ENCODE results near the gene MC1R. TPM values are rescaled to one million over a fixed set of nuclear protein-coding genes. Genes with fewer than 3 reads are reported as not detected.
"Not testable (repeated sequence)": the region's sequence is repeated elsewhere in the genome, so short reads cannot be mapped to it uniquely, and the experiment has no call there.

MC1R gene
- total RNA-seq, 3 donors from 2014 or later (not counting 1 experiment from before 2014, with no cell fraction given): 12.3 to 22.2 (median 13.7) TPM

- TF ChIP-seq, protein P1, sequence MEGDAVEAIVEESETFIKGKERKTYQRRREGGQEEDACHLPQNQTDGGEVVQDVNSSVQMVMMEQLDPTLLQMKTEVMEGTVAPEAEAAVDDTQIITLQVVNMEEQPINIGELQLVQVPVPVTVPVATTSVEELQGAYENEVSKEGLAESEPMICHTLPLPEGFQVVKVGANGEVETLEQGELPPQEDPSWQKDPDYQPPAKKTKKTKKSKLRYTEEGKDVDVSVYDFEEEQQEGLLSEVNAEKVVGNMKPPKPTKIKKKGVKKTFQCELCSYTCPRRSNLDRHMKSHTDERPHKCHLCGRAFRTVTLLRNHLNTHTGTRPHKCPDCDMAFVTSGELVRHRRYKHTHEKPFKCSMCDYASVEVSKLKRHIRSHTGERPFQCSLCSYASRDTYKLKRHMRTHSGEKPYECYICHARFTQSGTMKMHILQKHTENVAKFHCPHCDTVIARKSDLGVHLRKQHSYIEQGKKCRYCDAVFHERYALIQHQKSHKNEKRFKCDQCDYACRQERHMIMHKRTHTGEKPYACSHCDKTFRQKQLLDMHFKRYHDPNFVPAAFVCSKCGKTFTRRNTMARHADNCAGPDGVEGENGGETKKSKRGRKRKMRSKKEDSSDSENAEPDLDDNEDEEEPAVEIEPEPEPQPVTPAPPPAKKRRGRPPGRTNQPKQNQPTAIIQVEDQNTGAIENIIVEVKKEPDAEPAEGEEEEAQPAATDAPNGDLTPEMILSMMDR (IDR thresholded peaks at IDR 0.05): no peak
- DNase-seq (no peak), ATAC-seq (no peak)
- Mint-ChIP-seq H3K4me1 (peaks cover 11 to 21% of the 10 kb centered on the region in 2 donors), H3K4me3 (no peak overlapping the region), H3K27ac (no peak overlapping the region), H3K9me3 (no peaks in the 10 kb centered on the region), H3K36me3 (no peaks in the 10 kb centered on the region), H3K27me3 (ENCODE audit: low read depth in 2 of 2) (peaks cover 0 to 2% of the 10 kb centered on the region in 2 donors)
- WGBS (ENCODE audit: insufficient coverage): 84% methylated on average over 29 of the region's 30 CpGs
- H3K4me1 ChIP-seq (ENCODE audit: control insufficient read depth, insufficient read depth, low read length): peaks cover 40% of the 10 kb centered on the region
- intact Hi-C loops (cut with micrococcal nuclease): loop anchor here (5.0 kb wide), 1 partner anchor 206 kb away; no protein-coding TSS in a partner anchor
- H3K9me3 ChIP-seq (ENCODE audit: control insufficient read depth, insufficient read depth, low read length): no peaks in the 10 kb centered on the region
- H3K36me3 ChIP-seq (ENCODE audit: control insufficient read depth, insufficient read depth, low read length): peaks cover 28% of the 10 kb centered on the region
- H3K27ac ChIP-seq (ENCODE audit: low read length): no peak overlapping the region
- H3K4me3 ChIP-seq (ENCODE audit: low read length): no peak overlapping the region
- peaks cover 2% of the 10 kb centered on the region for H3K27me3 ChIP-seq (ENCODE audit: control insufficient read depth, insufficient read depth, low read length)
These were observed 5.0 kb upstream of the MC1R start for GRCh38 chr16:89913408-89914387.

DNA sequence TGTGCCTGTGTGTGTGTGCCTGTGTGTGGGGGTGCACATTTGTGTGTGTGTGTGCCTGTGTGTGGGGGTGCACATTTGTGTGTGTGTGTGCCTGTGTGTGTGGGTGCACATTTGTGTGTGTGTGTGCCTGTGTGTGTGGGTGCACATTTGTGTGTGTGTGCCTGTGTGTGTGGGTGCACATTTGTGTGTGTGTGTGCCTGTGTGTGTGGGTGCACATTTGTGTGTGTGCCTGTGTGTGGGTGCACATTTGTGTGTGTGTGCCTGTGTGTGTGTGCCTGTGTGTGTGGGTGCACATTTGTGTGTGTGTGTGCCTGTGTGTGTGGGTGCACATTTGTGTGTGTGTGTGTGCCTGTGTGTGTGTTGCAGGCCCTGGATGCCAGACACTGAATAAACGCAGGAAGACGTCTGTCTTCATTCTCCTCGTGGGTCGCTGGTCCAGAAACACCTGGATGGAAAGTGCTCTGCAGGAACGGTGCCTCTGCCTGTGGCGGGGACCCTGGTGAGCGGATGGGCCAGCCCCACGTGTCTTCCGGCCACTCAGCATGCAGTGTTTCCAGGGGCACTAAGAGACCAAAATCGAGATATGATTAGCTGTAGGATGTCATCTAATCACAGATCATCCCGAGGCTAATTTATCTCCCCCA, 3.9 kb upstream of the MC1R start:
- not testable (repeated sequence) for H3K36me3 Mint-ChIP-seq; H3K27ac ChIP-seq (ENCODE audit: low read length); H3K27ac Mint-ChIP-seq; H3K4me3 Mint-ChIP-seq; H3K27me3 Mint-ChIP-seq (ENCODE audit: low read depth in 2 of 2); H3K9me3 ChIP-seq (ENCODE audit: control insufficient read depth, insufficient read depth, low read length); DNase-seq; H3K4me3 ChIP-seq (ENCODE audit: low read length); H3K9me3 Mint-ChIP-seq; ATAC-seq
- H3K27me3 ChIP-seq (ENCODE audit: control insufficient read depth, insufficient read depth, low read length): peaks cover 12% of the 10 kb centered on the region
- H3K4me1 ChIP-seq (ENCODE audit: control insufficient read depth, insufficient read depth, low read length): peaks cover 47% of the 10 kb centered on the region
- H3K4me1 Mint-ChIP-seq: peaks cover 16 to 25% of the 10 kb centered on the region in 2 donors
- peaks cover 22% of the 10 kb centered on the region for H3K36me3 ChIP-seq (ENCODE audit: control insufficient read depth, insufficient read depth, low read length)
- intact Hi-C loops (cut with micrococcal nuclease): loop anchor here (5.0 kb wide), 1 partner anchor 207 kb away; no protein-coding TSS in a partner anchor
- 85% methylated on average over 11 of the region's 11 CpGs for WGBS (ENCODE audit: insufficient coverage)

GRCh38 chr16:89915303-89916232, 3.1 kb upstream of the MC1R start:
- WGBS (ENCODE audit: insufficient coverage): 89% methylated on average over 40 of the region's 40 CpGs
- H3K9me3 ChIP-seq (ENCODE audit: control insufficient read depth, insufficient read depth, low read length): no peaks in the 10 kb centered on the region
- peaks cover 44% of the 10 kb centered on the region for H3K4me1 ChIP-seq (ENCODE audit: control insufficient read depth, insufficient read depth, low read length)
- ATAC-seq (no peak), DNase-seq (no peak)
- H3K36me3 ChIP-seq (ENCODE audit: control insufficient read depth, insufficient read depth, low read length): peaks cover 15% of the 10 kb centered on the region
- H3K4me3 Mint-ChIP-seq: peak overlapping the region; percentile 35
- no peak overlapping the region for H3K4me3 ChIP-seq (ENCODE audit: low read length)
- no peak overlapping the region for H3K27ac ChIP-seq (ENCODE audit: low read length)
- H3K36me3 Mint-ChIP-seq: no peaks in the 10 kb centered on the region
- H3K4me1 Mint-ChIP-seq: peaks cover 21 to 25% of the 10 kb centered on the region in 2 donors
- intact Hi-C loops (cut with micrococcal nuclease): no loop called here
- H3K27ac Mint-ChIP-seq: no peak overlapping the region
- peaks cover 17% of the 10 kb centered on the region for H3K27me3 ChIP-seq (ENCODE audit: control insufficient read depth, insufficient read depth, low read length)
- H3K9me3 Mint-ChIP-seq: no peaks in the 10 kb centered on the region
- peaks cover 11 to 13% of the 10 kb centered on the region in 2 donors for H3K27me3 Mint-ChIP-seq (ENCODE audit: low read depth in 2 of 2)
- TF ChIP-seq, protein P1 (IDR thresholded peaks at IDR 0.05): no peak

Data from natural killer cell (primary cell).